Left lung (tissue), 10 donors: ENCODE results near the gene EFCC1. TPM values are rescaled to one million over a fixed set of nuclear protein-coding genes. Genes with fewer than 3 reads are reported as not detected.

Source experiments
- ATAC-seq: fragments of 200-7000 bp; cut with Tn5 transposase; one replicate; pipeline ENCODE4 v1.9.1; 2020; ENCODE audit warnings: moderate library complexity
- DNase-seq, 4 donors: peaks; one replicate each; pipeline ENCODE4 v3.0.0-alpha.2; 2013 to 2020
- H3K27ac ChIP-seq, 2 donors: fragments of 200-600 bp; sonication (generic) in 1 of 2; one replicate each; pipeline versions ENCODE4 v1.5.0 to v1.8.0; 2020 to 2021
- H3K27me3 ChIP-seq, 2 donors: fragments of 200-600 bp; sonication (generic) in 1 of 2; one replicate each; pipeline versions ENCODE4 v1.5.0 to v1.8.0; 2020 to 2021
- H3K36me3 ChIP-seq, 2 donors: fragments of 200-600 bp; sonication (generic) in 1 of 2; one replicate each; pipeline versions ENCODE4 v1.5.0 to v1.8.0; 2020 to 2021
- H3K4me1 ChIP-seq, 2 donors: fragments of 200-600 bp; one replicate each; pipeline ENCODE4 v1.8.0; 2021
- H3K4me3 ChIP-seq, 2 donors: fragments of 200-600 bp; sonication (generic) in 1 of 2; one replicate each; pipeline versions ENCODE4 v1.5.0 to v1.8.0; 2020 to 2021; ENCODE audit warnings: mild to moderate bottlenecking in 1 of 2
- H3K9me3 ChIP-seq, 2 donors: fragments of 200-600 bp; sonication (generic) in 1 of 2; one replicate each; pipeline versions ENCODE4 v1.5.0 to v1.8.0; 2020 to 2021
- CTCF ChIP-seq, 2 donors: fragments of 200-600 bp; sonication (generic) in 1 of 2; IDR thresholded peaks; one replicate each; pipeline versions ENCODE4 v1.5.0 to v1.8.0; 2021; ENCODE audit warnings: antibody characterized with exemption in 2 of 2
- intact Hi-C, 2 donors: fragments of 100-400 bp; cut with DNase I; formaldehyde crosslinking; loops; one replicate each; pipeline versions ENCODE4 v1.11.2 to v1.14.2; 2022
- polyA plus RNA-seq, 6 donors: library from polyadenylated mRNA; unstranded; fragments of 120-200 nt; gene quantifications; one replicate each; pipeline ENCODE4 v1.2.1, GENCODE V29; 2013; ENCODE audit not compliant: insufficient read length in 6 of 6
- total RNA-seq, 2 donors: library from RNA; stranded (reverse); fragmentation: NEBNext Ultra II Directional; extraction: Animal tissue kit (Norgen Biotek cat#: 25700); gene quantifications; one replicate each; pipeline ENCODE4 v1.2.1, GENCODE V29; 2021
- donor health status: DM: no; HTN: yes; CAD: no.
- donor health status: DM: no; HTN: no; CAD: no.

The EFCC1 gene
- total and polyA plus RNA-seq, 8 donors: 2.7 to 16.8 (median 12.9) TPM

- ATAC-seq (no peak), DNase-seq (no peak)
- intact Hi-C loops: no loop called here
- H3K27me3 ChIP-seq: peaks cover 37 to 48% of the 10 kb centered on the region in 2 donors
- no peak overlapping the region for H3K27ac ChIP-seq
- H3K4me3 ChIP-seq: no peak overlapping the region
- no peaks in the 10 kb centered on the region for H3K36me3 ChIP-seq
- peaks cover 10 to 37% of the 10 kb centered on the region in 2 donors for H3K4me1 ChIP-seq
- no peaks in the 10 kb centered on the region for H3K9me3 ChIP-seq
- no peak for TF ChIP-seq CTCF (IDR thresholded peaks at IDR 0.05)
Measured at GRCh38 chr3:128998561-128998960, 2.5 kb upstream of the EFCC1 start.

- no peak for DNase-seq
- intact Hi-C loops: no loop called here
- Histone ChIP-seq H3K27me3 (peaks cover 37 to 53% of the 10 kb centered on the region in 2 donors), H3K9me3 (no peaks in the 10 kb centered on the region), H3K27ac (no peak overlapping the region), H3K36me3 (no peaks in the 10 kb centered on the region), H3K4me1 (peaks cover 8 to 37% of the 10 kb centered on the region in 2 donors), H3K4me3 (no peak overlapping the region)
- TF ChIP-seq CTCF (IDR thresholded peaks at IDR 0.05): no peak
- ATAC-seq: no peak
Measured at GRCh38 chr3:128999102-128999501, 2.0 kb upstream of the EFCC1 start.

GRCh38 chr3:129000742-129001100, 383 bp upstream of the EFCC1 start:
- Histone ChIP-seq H3K27me3 (peaks cover 37 to 54% of the 10 kb centered on the region in 2 donors), H3K4me3 (peak overlapping the region; percentile 40 to 53), H3K4me1 (peaks cover 17 to 45% of the 10 kb centered on the region in 2 donors), H3K36me3 (no peaks in the 10 kb centered on the region), H3K27ac (peak overlapping the region; percentile 39 to 78), H3K9me3 (no peaks in the 10 kb centered on the region)
- intact Hi-C loops: no loop called here
- ATAC-seq: no peak
- no peak for DNase-seq
- TF ChIP-seq CTCF (IDR thresholded peaks at IDR 0.05): no peak

GRCh38 chr3:129001806-129002572, 885 bp downstream of the EFCC1 start:
- intact Hi-C loops: no loop called here
- Histone ChIP-seq H3K4me3 (peak overlapping the region; percentile 40 to 53), H3K27ac (peak overlapping the region in 1 of 2 donors; percentile 78), H3K27me3 (peaks cover 37 to 54% of the 10 kb centered on the region in 2 donors), H3K36me3 (no peaks in the 10 kb centered on the region), H3K4me1 (peaks cover 24 to 55% of the 10 kb centered on the region in 2 donors), H3K9me3 (no peaks in the 10 kb centered on the region)
- TF ChIP-seq CTCF (IDR thresholded peaks at IDR 0.05): no peak
- DNase-seq (peak in 1 of 4 donors; percentile 78), ATAC-seq (no peak)
